ENCODE results near the gene RXRA.

RXRA gene

GRCh38 chr9:134442486-134443173, 116.4 kb downstream of the RXRA start:
- no peak for DNase-seq (ENCODE audit: low read depth in 3 of 3, low spot score in 1 of 3)

GRCh38 chr9:134443174-134444037, 117.2 kb downstream of the RXRA start:
- peak; percentile 77 to 85 (median 80) for DNase-seq (ENCODE audit: low read depth in 3 of 3, low spot score in 1 of 3)

GRCh38 chr9:134444038-134444315, 117.7 kb downstream of the RXRA start:
- no peak for DNase-seq (ENCODE audit: low read depth in 3 of 3, low spot score in 1 of 3)

- DNase-seq (ENCODE audit: low read depth in 3 of 3, low spot score in 1 of 3): no peak
Observed at GRCh38 chr9:134445000-134445399, 118.7 kb downstream of the RXRA start.

- peak; percentile 59 to 63 (median 62) for DNase-seq (ENCODE audit: low read depth in 3 of 3, low spot score in 1 of 3)
Observed at GRCh38 chr9:134449180-134449916, 123.1 kb downstream of the RXRA start.

- DNase-seq (ENCODE audit: low read depth in 3 of 3, low spot score in 1 of 3): no peak
Observed at GRCh38 chr9:134451700-134452458, 125.6 kb downstream of the RXRA start.

- no peak for DNase-seq (ENCODE audit: low read depth in 3 of 3, low spot score in 1 of 3)
Observed at GRCh38 chr9:134452728-134453127, 126.5 kb downstream of the RXRA start.

- DNase-seq (ENCODE audit: low read depth in 3 of 3, low spot score in 1 of 3): no peak
Observed at GRCh38 chr9:134453776-134454475, 127.7 kb downstream of the RXRA start.

GRCh38 chr9:134454476-134454857, 128.2 kb downstream of the RXRA start:
- no peak for DNase-seq (ENCODE audit: low read depth in 3 of 3, low spot score in 1 of 3)

GRCh38 chr9:134455021-134455471, 128.8 kb downstream of the RXRA start:
- DNase-seq (ENCODE audit: low read depth in 3 of 3, low spot score in 1 of 3): no peak

- no peak for DNase-seq (ENCODE audit: low read depth in 3 of 3, low spot score in 1 of 3)
Observed at GRCh38 chr9:134455537-134455933, 129.3 kb downstream of the RXRA start.

- peak; percentile 29 to 63 (median 45) for DNase-seq (ENCODE audit: low read depth in 3 of 3, low spot score in 1 of 3)
Observed at GRCh38 chr9:134455934-134456755, 129.9 kb downstream of the RXRA start.

- DNase-seq (ENCODE audit: low read depth in 3 of 3, low spot score in 1 of 3): no peak
Observed at GRCh38 chr9:134456756-134457305, 130.6 kb downstream of the RXRA start.

GRCh38 chr9:134457321-134458206, 131.3 kb downstream of the RXRA start:
- no peak for DNase-seq (ENCODE audit: low read depth in 3 of 3, low spot score in 1 of 3)

- DNase-seq (ENCODE audit: low read depth in 3 of 3, low spot score in 1 of 3): no peak
Observed at GRCh38 chr9:134458207-134459108, 132.2 kb downstream of the RXRA start.

- no peak for DNase-seq (ENCODE audit: low read depth in 3 of 3, low spot score in 1 of 3)
Observed at GRCh38 chr9:134459164-134459563, 132.9 kb downstream of the RXRA start.

GRCh38 chr9:134459573-134459972, 133.3 kb downstream of the RXRA start:
- no peak for DNase-seq (ENCODE audit: low read depth in 3 of 3, low spot score in 1 of 3)
